Right lobe of liver (tissue), 6 donors: ENCODE data around the gene IFIH1. TPM values are rescaled to one million over a fixed set of nuclear protein-coding genes. Genes with fewer than 3 reads are reported as not detected.

Source experiments
- ATAC-seq, 4 donors: fragments of 200-7000 bp; cut with Tn5 transposase; one replicate each; pipeline ENCODE4 v1.9.1; 2020; ENCODE audit warnings: mild to moderate bottlenecking in 4 of 4, moderate library complexity in 4 of 4
- DNase-seq, 3 donors: peaks; one replicate each; pipeline ENCODE4 v3.0.0-alpha.2; 2020
- H3K27ac ChIP-seq, 3 donors: fragments of 200-600 bp; one replicate each; pipeline ENCODE4 v1.8.0; 2022
- H3K27me3 ChIP-seq, 2 donors: fragments of 200-600 bp; one replicate each; pipeline ENCODE4 v1.8.0; 2022
- H3K36me3 ChIP-seq, 4 donors: fragments of 200-600 bp; sonication (generic) in 1 of 4; one replicate each; pipeline versions ENCODE4 v1.5.1 to v1.8.0; 2017 to 2022; ENCODE audit warnings: control low read depth in 1 of 4
- H3K4me1 ChIP-seq, 4 donors: fragments of 200-600 bp; sonication (generic) in 1 of 4; one replicate each; pipeline versions ENCODE4 v1.5.1 to v1.8.0; 2017 to 2022; ENCODE audit warnings: control low read depth in 1 of 4
- H3K4me3 ChIP-seq, 3 donors: fragments of 200-600 bp; one replicate each; pipeline ENCODE4 v1.8.0; 2022
- H3K9me3 ChIP-seq, 4 donors: fragments of 200-600 bp; sonication (generic) in 1 of 4; one replicate each; pipeline versions ENCODE4 v1.5.1 to v1.8.0; 2017 to 2022; ENCODE audit warnings: control low read depth in 1 of 4
- CTCF ChIP-seq, 4 donors: fragments of 200-600 bp in 3 of 4; fragments of 450-650 bp in 1 of 4; IDR thresholded peaks; one replicate each; pipeline versions ENCODE4 v1.5.1 to v1.8.0; 2016 to 2022; ENCODE audit warnings: antibody characterized with exemption in 4 of 4, mild to moderate bottlenecking in 2 of 4
- POLR2A ChIP-seq: fragments of 450-650 bp; IDR thresholded peaks from one replicate; pipeline ENCODE4 v1.6.1; 2017; ENCODE audit warnings: antibody characterized with exemption, mild to moderate bottlenecking
- WGBS: methylation state at CpG from one replicate; pipeline ENCODE4 v1.1.6; 2018; ENCODE audit warnings: low coverage, low lambda C conversion rate; ENCODE audit not compliant: insufficient coverage; ENCODE audit errors: missing lambda C conversion rate; 5-methylcytosine and 5-hydroxymethylcytosine counted together
- intact Hi-C, 2 donors: fragments of 100-400 bp; cut with DNase I; formaldehyde crosslinking; loops; one replicate each; pipeline versions ENCODE4 v1.11.2 to v1.14.1; 2022
- total RNA-seq, 6 experiments: library from RNA; depleted of rRNA in 2 of 6; stranded (reverse); fragments of >200 nt in 2 of 6; fragmentation: NEBNext Ultra II Directional in 3 of 6; extraction: Animal tissue kit (Norgen Biotek cat#: 25700) in 3 of 6; gene quantifications; one replicate each; pipeline versions ENCODE4 v1.1.0 to v1.2.4, GENCODE V29; 2016 to 2023
- donor health status: DM: no; HTN: yes; CAD: no.
- donor health status: DM: no; HTN: no; CAD: no.
- donor health status: DM: no; HTN: no; CAD: no.
- donor health status: DM: no; HTN: yes; CAD: no.
- donor health status: DM: no; HTN: yes; CAD: no.

The IFIH1 gene
- total RNA-seq, 6 experiments from 2014 or later: 8.8 to 15.6 (median 11.9) TPM

DNA sequence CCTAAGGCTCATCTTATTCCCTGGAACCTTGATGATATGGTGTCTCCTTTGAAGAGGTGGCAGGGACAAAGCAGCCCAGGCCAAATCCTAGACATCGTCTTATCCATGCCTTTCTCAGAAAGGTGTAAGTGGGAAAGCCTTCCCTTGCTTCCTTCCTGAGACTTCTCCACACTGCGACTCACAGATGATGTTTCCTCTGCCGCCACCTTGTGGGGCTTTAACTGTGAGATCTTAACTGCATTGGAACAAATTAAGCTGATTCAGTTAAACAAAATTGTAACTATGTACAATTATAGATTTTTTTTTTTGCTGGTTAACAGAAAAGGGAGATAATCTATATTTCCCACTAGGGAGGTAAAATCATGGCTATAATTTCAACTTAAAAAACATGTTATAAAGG, 15.5 kb upstream of the IFIH1 start:
- Histone ChIP-seq H3K4me1 (no peaks in the 10 kb centered on the region), H3K36me3 (no peaks in the 10 kb centered on the region), H3K9me3 (no peaks in the 10 kb centered on the region), H3K27ac (no peak overlapping the region), H3K4me3 (no peak overlapping the region), H3K27me3 (no peaks in the 10 kb centered on the region)
- WGBS: 22% methylated on average over 3 of the region's 3 CpGs
- peak; percentile 23 to 50 (median 44) for TF ChIP-seq CTCF (IDR thresholded peaks at IDR 0.05)
- TF ChIP-seq POLR2A: no peak
- ATAC-seq (peak; percentile 66 to 77 (median 74)), DNase-seq (no peak)
- intact Hi-C loops: no loop called here

GRCh38 chr2:162330881-162331280, 12.4 kb upstream of the IFIH1 start:
- H3K9me3 ChIP-seq: no peaks in the 10 kb centered on the region
- TF ChIP-seq CTCF (IDR thresholded peaks at IDR 0.05) (no peak), POLR2A (no peak)
- no peaks in the 10 kb centered on the region for H3K27me3 ChIP-seq
- ATAC-seq (no peak), DNase-seq (no peak)
- intact Hi-C loops: no loop called here
- no peaks in the 10 kb centered on the region for H3K4me1 ChIP-seq
- no peak overlapping the region for H3K27ac ChIP-seq
- no peak overlapping the region for H3K4me3 ChIP-seq
- 100% methylated on average over 1 of the region's 1 CpG for WGBS
- H3K36me3 ChIP-seq: no peaks in the 10 kb centered on the region

GRCh38 chr2:162328424-162329157, 10.1 kb upstream of the IFIH1 start:
- 87% methylated on average over 10 of the region's 12 CpGs for WGBS
- no peaks in the 10 kb centered on the region for H3K36me3 ChIP-seq
- no peaks in the 10 kb centered on the region for H3K4me1 ChIP-seq
- no peaks in the 10 kb centered on the region for H3K9me3 ChIP-seq
- intact Hi-C loops: no loop called here
- H3K4me3 ChIP-seq: no peak overlapping the region
- TF ChIP-seq POLR2A (no peak), CTCF (IDR thresholded peaks at IDR 0.05) (no peak)
- DNase-seq (no peak), ATAC-seq (no peak)
- no peaks in the 10 kb centered on the region for H3K27me3 ChIP-seq
- no peak overlapping the region for H3K27ac ChIP-seq

GRCh38 chr2:162327806-162328205, 9.3 kb upstream of the IFIH1 start:
- H3K4me1 ChIP-seq: no peaks in the 10 kb centered on the region
- DNase-seq (no peak), ATAC-seq (no peak)
- intact Hi-C loops: no loop called here
- no peak overlapping the region for H3K4me3 ChIP-seq
- H3K27ac ChIP-seq: no peak overlapping the region
- 93% methylated on average over 7 of the region's 15 CpGs for WGBS
- no peaks in the 10 kb centered on the region for H3K36me3 ChIP-seq
- no peaks in the 10 kb centered on the region for H3K27me3 ChIP-seq
- TF ChIP-seq POLR2A: no peak
- no peak for TF ChIP-seq CTCF (IDR thresholded peaks at IDR 0.05)
- no peaks in the 10 kb centered on the region for H3K9me3 ChIP-seq
